T-helper 17 cell (primary cell): ENCODE measurements around the gene TMEM179B. TPM values are rescaled to one million over a fixed set of nuclear protein-coding genes. Genes with fewer than 3 reads are reported as not detected.

Source experiments
- ATAC-seq: fragments of 150-1000 bp; cut with Tn5 transposase; 2 replicates; pipeline ENCODE4 v1.10.0; 2021; ENCODE audit warnings: mild to moderate bottlenecking, moderate library complexity
- DNase-seq, 3 donors: peaks; one replicate each; pipeline versions ENCODE4 v3.0.0 to v3.0.0-alpha.2; 2020 to 2021
- H3K9me3 ChIP-seq: one replicate; pipeline ENCODE4 v1.7.0; 2013; ENCODE audit warnings: low read length, mild to moderate bottlenecking; ENCODE audit not compliant: control insufficient read depth, poor library complexity, severe bottlenecking
- H3K27ac Mint-ChIP-seq: one replicate; pipeline ENCODE4 v1.8.0; 2022; ENCODE audit warnings: mild to moderate bottlenecking, moderate library complexity, mixed read lengths
- H3K27me3 Mint-ChIP-seq: one replicate; pipeline ENCODE4 v1.8.0; 2022; ENCODE audit warnings: mixed read lengths
- H3K36me3 Mint-ChIP-seq: one replicate; pipeline ENCODE4 v1.8.0; 2022; ENCODE audit warnings: low read depth, mixed read lengths
- H3K4me1 Mint-ChIP-seq: one replicate; pipeline ENCODE4 v1.8.0; 2022; ENCODE audit warnings: mild to moderate bottlenecking, mixed read lengths
- H3K4me3 Mint-ChIP-seq: one replicate; pipeline ENCODE4 v1.8.0; 2022; ENCODE audit warnings: mild to moderate bottlenecking, moderate library complexity, mixed read lengths
- total RNA-seq, 4 donors: library from RNA in 2 of 4; stranded (reverse) in 2 of 4; gene quantifications; one replicate each; pipeline ENCODE4 v1.2.3 and lab custom pipeline; 2022 to 2026

Gene TMEM179B
- total RNA-seq, 2 donors from 2014 or later, result 20.5 to 27.7 TPM

- peak; percentile 80 to 87 (median 86) for DNase-seq
- H3K27ac Mint-ChIP-seq, result peak within 1 kb of the TSS; percentile 94
- no peaks in the 10 kb centered on the region for H3K27me3 Mint-ChIP-seq
- H3K4me1 Mint-ChIP-seq, result peaks cover 19% of the 10 kb centered on the region
- H3K9me3 ChIP-seq, result no peaks in the 10 kb centered on the region
- H3K4me3 Mint-ChIP-seq, result peak within 1 kb of the TSS; percentile 94
- H3K36me3 Mint-ChIP-seq, result no peaks in the 10 kb centered on the region
- ATAC-seq, result peak; percentile 89
Observed at GRCh38 chr11:62771144-62772021, 15.8 kb upstream of the TMEM179B start, which contains the start of gene TAF6L. Gene TAF6L, plus strand, starts transcription at chr11:62771396. Its CDS starts 4,388 bp downstream, at chr11:62775784.

- no peaks in the 10 kb centered on the region for H3K9me3 ChIP-seq
- H3K4me1 Mint-ChIP-seq, result peaks cover 27% of the 10 kb centered on the region
- H3K27ac Mint-ChIP-seq, result no peak overlapping the region
- no peak for DNase-seq
- H3K4me3 Mint-ChIP-seq, result no peak overlapping the region
- no peaks in the 10 kb centered on the region for H3K27me3 Mint-ChIP-seq
- peaks cover 5% of the 10 kb centered on the region for H3K36me3 Mint-ChIP-seq
- ATAC-seq, result no peak
Observed at GRCh38 chr11:62774407-62774806, 12.8 kb upstream of the TMEM179B start.

- H3K36me3 Mint-ChIP-seq, result peaks cover 5% of the 10 kb centered on the region
- no peak overlapping the region for H3K4me3 Mint-ChIP-seq
- H3K9me3 ChIP-seq, result no peaks in the 10 kb centered on the region
- DNase-seq (no peak), ATAC-seq (no peak)
- no peaks in the 10 kb centered on the region for H3K27me3 Mint-ChIP-seq
- H3K27ac Mint-ChIP-seq, result peak overlapping the region; percentile 37
- peaks cover 20% of the 10 kb centered on the region for H3K4me1 Mint-ChIP-seq
Observed at GRCh38 chr11:62775646-62776045, 11.6 kb upstream of the TMEM179B start.

GRCh38 chr11:62777389-62777788 lies 9.8 kb upstream of the TMEM179B start:
- H3K36me3 Mint-ChIP-seq, result peaks cover 5% of the 10 kb centered on the region
- H3K27me3 Mint-ChIP-seq, result no peaks in the 10 kb centered on the region
- H3K4me1 Mint-ChIP-seq, result peaks cover 7% of the 10 kb centered on the region
- ATAC-seq, result peak; percentile 32
- DNase-seq, result no peak
- H3K4me3 Mint-ChIP-seq, result peak overlapping the region; percentile 66
- peak overlapping the region; percentile 87 for H3K27ac Mint-ChIP-seq
- H3K9me3 ChIP-seq, result no peaks in the 10 kb centered on the region

- Mint-ChIP-seq H3K27ac (peak overlapping the region; percentile 87), H3K27me3 (no peaks in the 10 kb centered on the region), H3K4me3 (no peak overlapping the region), H3K36me3 (peaks cover 5% of the 10 kb centered on the region), H3K4me1 (peaks cover 7% of the 10 kb centered on the region)
- ATAC-seq (no peak), DNase-seq (no peak)
- H3K9me3 ChIP-seq, result no peaks in the 10 kb centered on the region
Observed at GRCh38 chr11:62778441-62778840, 8.8 kb upstream of the TMEM179B start.

GRCh38 chr11:62782753-62783152 lies 4.4 kb upstream of the TMEM179B start:
- no peaks in the 10 kb centered on the region for H3K9me3 ChIP-seq
- no peak for DNase-seq
- Mint-ChIP-seq H3K27ac (peak overlapping the region; percentile 37), H3K36me3 (no peaks in the 10 kb centered on the region), H3K4me3 (no peak overlapping the region), H3K4me1 (peaks cover 11% of the 10 kb centered on the region), H3K27me3 (no peaks in the 10 kb centered on the region)
- no peak for ATAC-seq

- Mint-ChIP-seq H3K36me3 (no peaks in the 10 kb centered on the region), H3K4me1 (peaks cover 33% of the 10 kb centered on the region), H3K4me3 (peak overlapping the region; percentile 90), H3K27ac (peak overlapping the region; percentile 93), H3K27me3 (no peaks in the 10 kb centered on the region)
- DNase-seq, result peak; percentile 78 to 85 (median 79)
- no peaks in the 10 kb centered on the region for H3K9me3 ChIP-seq
- peak; percentile 71 for ATAC-seq
Observed at GRCh38 chr11:62786318-62787004, 741 bp upstream of the TMEM179B start.

- H3K9me3 ChIP-seq, result no peaks in the 10 kb centered on the region
- no peaks in the 10 kb centered on the region for H3K27me3 Mint-ChIP-seq
- peak overlapping the region; percentile 93 for H3K27ac Mint-ChIP-seq
- no peak for ATAC-seq
- peaks cover 41% of the 10 kb centered on the region for H3K4me1 Mint-ChIP-seq
- peak overlapping the region; percentile 80 for H3K4me3 Mint-ChIP-seq
- no peak for DNase-seq
- no peaks in the 10 kb centered on the region for H3K36me3 Mint-ChIP-seq
Observed at GRCh38 chr11:62788991-62789390, 1.8 kb downstream of the TMEM179B start.

GRCh38 chr11:62789576-62789975 lies 2.4 kb downstream of the TMEM179B start:
- peaks cover 3% of the 10 kb centered on the region for H3K36me3 Mint-ChIP-seq
- H3K9me3 ChIP-seq, result no peaks in the 10 kb centered on the region
- no peaks in the 10 kb centered on the region for H3K27me3 Mint-ChIP-seq
- peaks cover 46% of the 10 kb centered on the region for H3K4me1 Mint-ChIP-seq
- no peak for DNase-seq
- peak overlapping the region; percentile 80 for H3K4me3 Mint-ChIP-seq
- no peak for ATAC-seq
- H3K27ac Mint-ChIP-seq, result peak overlapping the region; percentile 93

GRCh38 chr11:62791501-62792201 lies 4.4 kb downstream of the TMEM179B start, which contains the start of gene TMEM223:
Gene TMEM223, minus strand, starts transcription at chr11:62792006. Its CDS starts 12 bp downstream, at chr11:62791994.
- Mint-ChIP-seq H3K27ac (peak within 1 kb of the TSS; percentile 93), H3K27me3 (no peaks in the 10 kb centered on the region), H3K36me3 (peaks cover 3% of the 10 kb centered on the region), H3K4me1 (peaks cover 43% of the 10 kb centered on the region), H3K4me3 (peak within 1 kb of the TSS; percentile 92)
- DNase-seq (peak; percentile 83 to 87 (median 86)), ATAC-seq (peak; percentile 80)
- H3K9me3 ChIP-seq, result no peaks in the 10 kb centered on the region

- Mint-ChIP-seq H3K36me3 (peaks cover 3% of the 10 kb centered on the region), H3K4me3 (peak overlapping the region; percentile 92), H3K27me3 (no peaks in the 10 kb centered on the region), H3K27ac (peak overlapping the region; percentile 93), H3K4me1 (peaks cover 41% of the 10 kb centered on the region)
- peak; percentile 6 for ATAC-seq
- H3K9me3 ChIP-seq, result no peaks in the 10 kb centered on the region
- no peak for DNase-seq
Observed at GRCh38 chr11:62792202-62792575, 5.0 kb downstream of the TMEM179B start.

GRCh38 chr11:62794201-62794775 lies 7.1 kb downstream of the TMEM179B start:
- H3K27ac Mint-ChIP-seq, result peak overlapping the region; percentile 29
- no peak overlapping the region for H3K4me3 Mint-ChIP-seq
- H3K27me3 Mint-ChIP-seq, result no peaks in the 10 kb centered on the region
- ATAC-seq, result no peak
- H3K9me3 ChIP-seq, result no peaks in the 10 kb centered on the region
- H3K36me3 Mint-ChIP-seq, result peaks cover 8% of the 10 kb centered on the region
- peaks cover 33% of the 10 kb centered on the region for H3K4me1 Mint-ChIP-seq
- no peak for DNase-seq
